Stimulated activated CD8-positive, alpha-beta memory T cell treated with anti-CD3 and anti-CD28 coated beads, Interleukin-7, amount 100 ng/mL, for 1 hour (primary cell): ENCODE measurements around the gene RYR2.

ENCODE experiments used
- DNase-seq, 2 donors: peaks; one replicate each; pipeline ENCODE4 v3.0.0-alpha.2; 2020; ENCODE audit warnings: low read depth in 2 of 2

The RYR2 gene

DNA sequence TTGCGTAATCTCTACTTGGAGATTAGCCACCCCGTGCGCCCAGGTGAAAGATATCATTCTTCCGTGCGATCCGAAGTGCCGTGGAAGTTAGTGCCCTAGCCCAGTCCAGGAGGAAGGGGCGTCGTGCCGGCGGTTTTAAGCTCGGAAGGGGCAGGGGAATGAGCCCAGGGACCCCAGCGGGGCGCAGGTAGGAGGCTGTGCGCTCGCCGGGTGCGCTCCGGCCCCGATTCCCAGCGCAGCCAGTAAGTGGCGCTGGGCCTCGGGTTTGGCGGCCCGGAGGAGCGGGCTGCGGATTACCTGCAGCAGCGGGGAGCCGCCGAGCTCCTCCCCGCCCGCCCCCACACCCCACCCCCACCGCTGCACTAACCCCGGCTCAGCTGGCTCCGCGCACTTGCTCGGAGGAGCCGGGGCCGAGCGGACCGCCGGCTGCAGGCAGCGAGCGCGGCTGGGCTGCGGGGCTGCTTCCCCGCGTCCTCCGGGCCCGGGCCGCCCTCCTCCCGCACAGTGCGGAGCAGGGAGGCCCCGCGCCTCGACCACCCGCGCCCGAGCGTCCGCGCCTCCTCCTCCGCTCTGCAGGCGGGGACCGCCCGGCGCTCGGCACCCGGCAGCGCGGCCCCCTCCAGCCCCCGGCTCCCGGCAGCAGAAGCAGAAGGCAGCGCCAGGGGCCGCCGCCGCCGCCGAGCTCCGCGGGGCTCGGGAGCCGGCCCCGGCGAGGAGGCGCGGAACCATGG lies at the start of gene RYR2:
TSS of gene RYR2 (plus strand) at position 390 of the 731 bp plus-strand sequence. CDS start at position 728, 338 bp downstream.
- no peak for DNase-seq

DNA sequence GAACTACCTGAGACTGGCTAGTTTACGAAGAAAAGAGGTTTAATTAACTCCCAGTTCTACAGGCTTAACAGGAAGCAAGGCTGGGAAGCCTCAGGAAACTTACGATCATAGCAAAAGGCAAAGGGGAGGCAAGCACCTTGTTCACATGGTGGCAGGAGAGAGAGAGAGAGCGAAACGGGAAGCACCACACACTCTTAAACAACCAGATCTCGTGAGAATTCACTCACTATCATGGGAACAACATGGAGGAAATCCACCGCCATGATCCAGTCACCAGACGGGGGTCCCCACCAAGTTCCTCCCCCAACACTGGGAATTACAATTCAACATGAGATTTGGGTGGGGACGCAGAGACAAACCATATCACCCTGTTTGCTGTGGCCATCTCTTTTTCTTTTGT lies 49.5 kb upstream of the RYR2 start:
- no peak for DNase-seq

DNA sequence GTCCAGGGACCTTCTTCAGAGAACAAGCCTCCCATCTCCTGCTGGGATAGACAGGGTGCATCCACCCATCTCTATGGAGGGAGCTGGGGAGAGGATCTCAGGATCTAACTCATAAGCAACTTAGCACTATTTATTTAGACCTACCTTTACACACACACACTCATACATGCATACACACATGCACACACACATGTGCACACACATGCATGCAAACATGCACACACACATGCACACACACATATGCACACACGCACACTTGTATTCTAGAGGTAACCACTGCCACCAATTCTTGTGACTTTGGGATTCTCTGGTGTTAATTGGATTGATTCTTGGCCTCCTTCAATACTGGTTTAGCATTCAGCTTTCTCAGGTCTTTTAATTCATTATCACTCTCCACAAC lies 47.5 kb upstream of the RYR2 start:
- no peak for DNase-seq

DNA sequence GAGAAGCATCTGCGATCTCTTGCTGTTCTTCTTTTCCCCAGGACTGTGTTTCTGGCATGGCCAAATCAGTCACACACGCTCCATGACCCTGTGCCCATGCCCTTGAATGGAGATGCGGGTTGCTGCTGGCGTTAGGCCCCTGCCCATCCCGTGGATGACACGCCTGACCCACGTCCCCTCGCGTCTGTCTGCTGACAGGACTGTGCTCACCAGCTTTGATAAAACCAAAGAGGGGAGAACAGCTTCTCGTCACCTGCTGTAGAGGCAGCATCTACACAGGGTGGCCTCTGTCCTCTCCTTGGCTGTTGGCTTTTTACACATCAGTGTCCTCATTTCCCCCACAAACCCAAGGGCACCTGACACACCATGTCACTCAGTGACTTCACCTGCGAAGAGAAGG lies 44.6 kb upstream of the RYR2 start:
- DNase-seq: no peak

DNA sequence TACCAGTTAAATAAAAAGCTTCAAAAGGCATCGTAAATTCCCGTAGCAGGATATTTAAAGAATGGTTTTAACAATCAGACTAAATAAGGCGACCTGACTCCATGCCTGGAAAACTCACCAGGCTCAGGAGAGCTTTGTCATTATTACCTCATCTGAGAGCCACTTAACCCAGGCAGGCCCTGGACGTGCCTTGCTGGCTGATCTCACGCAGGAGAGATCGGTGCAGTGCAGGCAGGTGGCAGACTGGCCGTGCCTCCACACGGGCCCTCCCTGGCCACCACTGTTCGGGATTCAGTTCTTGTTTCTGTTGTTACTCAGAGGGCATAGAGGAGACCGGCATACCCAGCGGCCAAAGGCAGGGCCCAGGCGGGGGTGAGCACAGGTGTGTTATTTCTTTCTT lies 44.1 kb upstream of the RYR2 start:
- DNase-seq: no peak

DNA sequence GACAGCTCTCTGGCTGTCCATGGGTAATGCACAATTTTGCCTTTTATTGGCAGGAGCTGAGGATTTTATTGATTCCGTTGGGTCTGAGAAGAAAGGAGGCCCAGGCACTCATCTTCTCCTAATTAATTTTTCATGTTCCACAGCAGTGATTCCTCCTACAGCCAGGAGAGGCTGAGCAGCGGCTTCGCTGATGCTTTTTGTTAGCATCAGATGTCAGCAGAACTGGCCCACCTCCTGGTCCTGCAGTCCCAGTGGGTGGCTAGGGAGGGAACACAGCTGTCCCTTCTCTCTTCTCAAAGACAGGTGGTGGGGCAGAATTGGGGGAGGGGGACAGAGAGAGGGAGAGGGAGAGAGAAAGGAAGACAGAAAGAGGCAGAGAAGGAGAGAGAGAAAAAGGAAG lies 43.4 kb upstream of the RYR2 start:
- no peak for DNase-seq

DNA sequence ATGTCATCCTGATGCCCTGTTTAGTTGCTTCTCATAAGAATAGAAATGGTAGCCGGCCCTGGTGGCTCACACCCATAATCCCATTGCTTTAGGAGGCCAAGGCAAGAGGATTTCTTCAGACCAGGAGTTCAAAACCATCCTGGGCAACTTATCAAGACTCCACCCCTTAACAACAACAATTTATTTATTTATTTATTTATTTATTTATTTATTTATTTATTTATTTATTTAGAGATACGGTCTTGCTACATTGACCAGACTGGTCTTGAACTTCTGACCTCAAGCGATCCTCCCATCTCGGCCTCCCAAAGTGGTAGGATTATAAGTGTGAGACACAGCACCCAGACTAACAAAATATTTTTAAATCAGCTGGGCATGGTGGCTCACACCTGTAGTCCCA lies 41.8 kb upstream of the RYR2 start:
- no peak for DNase-seq

DNA sequence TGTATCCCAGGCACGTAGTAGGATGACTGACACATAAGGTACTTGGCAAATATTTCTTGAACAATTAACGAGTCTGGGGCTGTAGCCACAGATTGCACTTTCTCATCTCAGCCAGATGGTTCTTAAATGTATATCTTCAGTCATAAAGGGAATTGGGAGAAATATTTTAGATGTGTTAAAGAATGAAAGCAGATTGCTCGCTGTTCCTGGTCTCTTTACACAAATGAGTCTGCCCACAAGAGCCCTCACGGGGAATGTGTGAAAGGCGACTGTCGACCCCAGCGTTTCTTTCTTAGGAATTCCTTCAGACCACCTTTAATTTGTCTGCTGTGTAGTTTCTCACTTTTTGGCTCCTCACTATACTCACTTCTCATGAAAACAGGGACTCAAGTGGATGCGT lies 38.5 kb upstream of the RYR2 start:
- DNase-seq: no peak

DNA sequence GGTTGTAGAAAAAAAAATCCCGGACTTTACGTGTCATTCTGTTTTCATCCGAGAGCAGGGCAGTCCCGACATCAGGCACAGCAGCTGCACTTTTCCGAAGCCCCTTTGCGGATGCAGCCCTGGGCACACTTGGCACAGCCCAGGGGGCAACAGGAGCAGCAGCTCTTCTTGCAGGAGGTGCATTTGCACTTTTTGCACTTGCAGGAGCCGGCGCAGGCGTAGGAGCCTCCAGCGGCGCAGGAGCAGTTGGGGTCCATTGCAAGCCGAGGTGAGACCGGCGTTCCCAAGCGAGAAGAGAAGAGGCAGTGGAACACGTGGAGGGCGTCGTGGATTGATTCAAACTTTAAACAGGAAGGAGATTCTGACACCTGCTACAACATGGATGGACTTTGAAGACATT lies 37.9 kb upstream of the RYR2 start, which contains the start of gene MT1HL1:
TSS of gene MT1HL1 (minus strand) at position 326 of the 400 bp plus-strand sequence. CDS start at position 257, 69 bp downstream.
- no peak for DNase-seq

DNA sequence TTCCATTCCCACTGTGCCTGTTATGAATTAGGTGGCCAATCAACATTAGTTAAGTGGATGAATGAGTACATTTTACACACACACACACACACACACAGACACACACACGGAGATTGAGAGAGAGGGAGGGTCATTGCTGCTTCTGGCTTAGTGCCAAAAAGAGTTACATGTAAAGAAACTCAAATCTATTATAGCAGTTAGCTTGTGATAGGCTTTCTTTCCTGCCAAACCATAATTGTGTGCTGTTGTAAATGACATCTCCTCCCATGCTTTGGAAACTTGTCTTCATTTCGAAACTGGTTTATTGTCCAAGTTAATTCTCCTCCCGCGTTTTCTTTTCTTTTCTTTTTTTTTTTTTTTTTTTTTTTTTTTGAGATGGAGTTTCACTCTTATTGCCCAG lies 36.3 kb upstream of the RYR2 start:
- DNase-seq: no peak

DNA sequence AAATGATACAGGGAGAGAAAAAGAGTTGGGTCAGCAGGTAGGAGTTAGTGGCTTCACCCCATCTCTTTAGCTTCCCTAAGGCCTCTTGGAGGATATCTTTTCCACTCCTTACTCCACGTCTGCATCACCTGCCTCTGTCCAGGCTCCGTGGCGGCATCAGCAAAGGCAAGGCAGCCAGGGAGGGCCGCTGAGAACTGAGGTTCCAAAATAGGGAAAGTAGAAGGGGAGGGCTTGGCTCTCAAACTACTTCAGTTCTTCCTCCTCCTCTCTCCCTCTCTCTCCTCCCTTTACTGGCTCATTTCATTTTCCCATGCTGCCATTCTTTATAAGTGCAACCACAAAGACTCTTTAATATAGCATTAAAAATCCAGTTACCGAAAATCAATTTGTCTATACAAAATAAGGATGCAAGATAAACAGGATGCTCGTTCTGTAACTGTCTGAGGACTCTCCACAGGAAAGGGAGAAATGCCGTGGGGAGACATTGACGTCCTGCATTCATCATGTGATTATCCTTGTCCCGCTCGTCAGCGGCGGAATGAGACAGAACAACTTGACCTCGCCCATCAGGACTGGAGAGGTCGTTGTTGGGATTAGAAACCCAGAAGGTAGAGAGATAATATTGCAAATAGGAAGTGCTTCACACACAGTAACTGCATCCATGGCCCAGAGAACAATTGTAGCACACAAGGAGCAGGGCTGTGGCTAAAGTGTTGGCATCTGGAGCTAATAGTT lies 34.7 kb upstream of the RYR2 start:
- no peak for DNase-seq

DNA sequence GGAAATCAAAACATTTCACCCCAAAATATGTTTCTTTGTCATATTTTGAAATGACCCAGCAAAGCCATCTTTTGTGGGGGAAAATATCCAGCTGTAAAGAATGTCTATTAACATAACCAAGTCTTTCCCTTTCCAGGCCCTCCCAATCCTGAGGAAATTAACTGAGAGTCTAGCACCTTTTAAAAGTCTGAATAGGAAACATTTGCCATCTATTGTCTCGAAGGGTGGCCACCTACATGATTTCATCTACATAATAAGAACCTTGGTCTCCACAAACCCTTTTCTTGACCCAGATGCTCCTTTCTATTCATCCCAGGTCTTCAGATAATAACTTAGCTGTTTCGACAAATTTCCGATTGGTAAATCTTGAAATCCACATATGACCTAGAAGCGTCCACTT lies 32.4 kb upstream of the RYR2 start:
- no peak for DNase-seq

DNA sequence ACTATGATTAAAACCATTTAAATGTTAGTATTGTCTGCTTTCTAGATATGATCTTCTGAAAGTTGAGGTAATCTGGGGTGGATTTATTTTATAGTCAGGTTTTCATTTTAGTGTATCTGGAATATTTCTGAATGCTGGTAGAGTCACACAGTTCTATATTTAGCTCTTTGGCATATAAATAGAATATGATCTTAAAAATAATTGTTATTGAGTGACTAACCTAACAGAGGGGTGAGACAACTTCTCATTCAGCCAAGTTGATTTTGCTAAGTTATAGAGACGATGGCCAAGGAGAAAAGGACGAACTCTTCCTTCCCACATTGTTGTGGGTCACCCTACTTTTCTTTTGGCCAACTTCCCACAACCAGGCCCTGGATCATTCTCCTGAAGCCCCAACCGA lies 30.6 kb upstream of the RYR2 start:
- DNase-seq: no peak

DNA sequence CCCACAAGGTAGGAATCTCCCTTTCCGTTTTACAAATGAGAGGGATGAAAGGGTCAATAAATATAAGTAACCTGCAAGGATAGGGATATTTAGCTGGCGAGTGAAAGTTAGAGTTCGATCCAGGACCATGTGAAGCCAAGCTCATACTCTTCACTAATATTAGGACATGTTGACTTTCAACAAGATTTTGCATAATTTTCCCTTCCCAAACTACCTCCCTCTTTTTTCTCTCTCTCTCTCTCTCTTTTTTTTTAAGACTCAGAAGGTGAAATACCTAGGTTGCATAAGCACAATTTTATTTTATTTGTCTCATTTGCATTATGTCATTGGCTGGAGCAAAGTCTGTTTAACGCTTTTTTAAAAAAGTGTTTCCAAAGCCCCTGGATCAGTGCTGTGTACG lies 29.6 kb upstream of the RYR2 start:
- DNase-seq: no peak

DNA sequence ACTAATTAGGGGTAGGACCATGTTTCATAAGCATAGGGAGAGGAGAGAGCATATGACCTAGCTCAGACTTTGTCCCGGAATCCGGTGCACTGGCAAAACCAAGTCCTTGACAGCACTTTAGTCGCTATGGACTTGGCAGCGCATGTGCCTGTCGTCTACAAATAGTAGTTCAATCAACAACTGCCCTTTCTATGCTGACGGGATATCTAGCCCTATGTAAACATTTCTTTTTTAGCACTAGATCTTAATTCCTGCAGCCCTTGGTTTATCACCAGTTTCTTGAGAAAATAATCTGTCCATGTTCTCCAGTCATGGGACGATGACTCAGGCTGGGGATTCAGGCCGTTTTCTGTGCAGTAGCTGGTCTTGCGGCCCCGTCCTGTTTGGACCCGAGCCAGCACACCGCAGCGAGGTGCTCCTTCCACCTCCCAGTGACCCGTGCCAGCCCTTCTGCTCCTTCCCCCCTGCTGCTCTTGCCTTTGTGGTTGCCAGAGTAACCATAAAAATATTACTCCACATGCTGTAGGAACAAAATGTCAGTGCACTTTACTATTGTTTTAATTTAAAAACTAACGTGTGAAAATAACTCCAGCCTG lies 29.1 kb upstream of the RYR2 start:
- DNase-seq: no peak

DNA sequence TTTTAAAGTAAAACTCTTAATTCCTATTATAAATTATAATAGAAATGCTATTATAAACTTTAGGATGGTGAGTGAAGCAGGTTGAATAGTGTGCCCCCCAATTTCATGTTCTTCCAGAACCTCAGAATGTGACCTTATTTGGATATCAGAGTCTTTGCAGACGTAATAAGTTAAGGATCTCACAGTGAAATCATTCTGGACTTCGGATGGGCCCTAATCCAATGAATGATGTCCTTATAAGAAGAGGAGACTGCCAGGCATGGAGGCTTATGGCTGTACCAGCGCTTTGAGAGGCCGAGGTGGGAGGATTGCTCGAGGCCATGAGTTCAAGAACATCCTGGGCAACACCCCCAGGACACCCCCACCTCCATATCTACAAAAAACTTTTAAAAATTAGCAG lies 28.4 kb upstream of the RYR2 start:
- no peak for DNase-seq

DNA sequence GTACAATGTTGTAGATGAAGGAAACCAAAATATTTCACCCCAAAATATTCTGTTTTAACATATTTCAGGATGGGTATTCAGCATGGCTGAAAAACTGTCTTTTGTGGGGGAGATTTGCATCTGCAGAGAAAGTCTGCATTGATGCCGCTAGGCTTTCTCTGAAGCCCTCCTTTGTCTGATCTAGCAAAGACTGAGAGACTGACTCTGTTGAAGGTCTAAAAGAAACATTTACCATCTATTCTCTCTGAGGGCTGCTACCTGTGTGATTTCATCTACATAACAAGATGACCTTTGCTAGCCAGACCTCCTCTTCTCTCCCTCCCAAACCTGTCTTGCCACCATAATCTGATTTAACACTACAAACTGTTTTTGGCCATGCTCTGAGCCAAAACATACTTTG lies 25.4 kb upstream of the RYR2 start:
- no peak for DNase-seq

DNA sequence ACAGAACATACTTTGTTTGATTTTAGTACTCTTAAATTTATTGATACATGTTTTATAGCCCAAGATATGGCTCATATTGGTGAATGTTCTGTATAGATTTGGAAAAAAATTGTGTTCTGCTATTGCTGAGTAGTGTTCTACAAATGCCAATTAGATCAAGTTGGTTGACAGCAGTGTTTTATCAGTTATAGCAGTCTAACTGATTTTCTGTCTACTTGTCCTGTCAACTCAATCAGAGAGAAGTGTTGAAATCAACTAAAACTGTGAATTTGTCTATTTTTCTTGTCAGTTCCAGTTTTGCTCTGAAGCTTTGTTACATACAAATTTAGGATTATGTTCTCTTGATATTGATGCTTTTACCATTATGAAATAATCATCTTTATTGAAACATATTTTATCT lies 23.1 kb upstream of the RYR2 start:
- no peak for DNase-seq

DNA sequence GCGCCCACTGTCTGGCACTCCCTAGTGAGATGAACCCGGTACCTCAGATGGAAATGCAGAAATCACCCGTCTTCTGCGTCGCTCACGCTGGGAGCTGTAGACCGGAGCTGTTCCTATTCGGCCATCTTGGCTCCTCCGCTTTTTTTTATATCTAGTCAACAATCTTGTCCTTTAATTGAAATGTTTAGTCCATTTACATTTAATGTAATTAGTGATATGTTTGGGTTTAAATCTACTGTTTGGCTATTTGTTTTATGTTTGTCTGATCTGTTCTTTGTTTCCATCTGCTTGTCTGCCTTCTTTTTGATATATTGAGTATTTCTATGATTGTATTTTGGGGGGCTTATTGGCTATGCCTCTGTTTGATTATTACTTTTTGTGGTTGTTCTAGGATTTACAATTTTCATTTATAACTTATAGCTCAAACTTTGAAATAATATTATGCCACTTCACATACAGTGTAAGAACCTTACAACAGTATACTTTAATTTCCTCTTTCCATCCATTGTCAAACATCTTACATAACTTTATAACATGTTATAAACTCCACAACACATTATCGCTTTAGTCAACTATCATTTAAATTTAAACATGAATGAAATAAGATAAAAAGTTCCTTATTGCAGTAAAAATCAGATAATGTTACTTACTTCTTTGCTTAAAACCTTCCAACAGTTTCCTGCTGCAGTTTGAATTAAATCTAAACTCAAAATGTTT lies 16.5 kb upstream of the RYR2 start:
- DNase-seq: no peak

DNA sequence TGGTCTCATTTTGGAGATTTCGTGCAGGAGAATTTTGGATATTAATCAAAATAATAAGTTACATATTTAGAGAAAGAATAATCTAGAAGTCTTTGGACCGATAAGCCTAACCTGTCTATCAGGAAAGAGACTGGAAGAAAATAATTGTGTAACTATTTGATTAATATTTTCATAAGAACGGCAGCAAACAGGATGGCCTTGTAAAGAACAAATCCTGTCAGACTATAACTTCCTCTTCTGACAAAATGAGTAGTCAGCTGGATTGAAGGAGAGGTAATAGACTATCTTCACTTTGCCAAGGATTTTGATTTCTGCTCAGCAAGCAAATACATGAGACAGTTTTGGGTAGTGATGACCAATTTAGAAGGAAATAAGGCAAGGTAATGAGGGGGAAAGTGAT lies 12.7 kb upstream of the RYR2 start:
- no peak for DNase-seq

DNA sequence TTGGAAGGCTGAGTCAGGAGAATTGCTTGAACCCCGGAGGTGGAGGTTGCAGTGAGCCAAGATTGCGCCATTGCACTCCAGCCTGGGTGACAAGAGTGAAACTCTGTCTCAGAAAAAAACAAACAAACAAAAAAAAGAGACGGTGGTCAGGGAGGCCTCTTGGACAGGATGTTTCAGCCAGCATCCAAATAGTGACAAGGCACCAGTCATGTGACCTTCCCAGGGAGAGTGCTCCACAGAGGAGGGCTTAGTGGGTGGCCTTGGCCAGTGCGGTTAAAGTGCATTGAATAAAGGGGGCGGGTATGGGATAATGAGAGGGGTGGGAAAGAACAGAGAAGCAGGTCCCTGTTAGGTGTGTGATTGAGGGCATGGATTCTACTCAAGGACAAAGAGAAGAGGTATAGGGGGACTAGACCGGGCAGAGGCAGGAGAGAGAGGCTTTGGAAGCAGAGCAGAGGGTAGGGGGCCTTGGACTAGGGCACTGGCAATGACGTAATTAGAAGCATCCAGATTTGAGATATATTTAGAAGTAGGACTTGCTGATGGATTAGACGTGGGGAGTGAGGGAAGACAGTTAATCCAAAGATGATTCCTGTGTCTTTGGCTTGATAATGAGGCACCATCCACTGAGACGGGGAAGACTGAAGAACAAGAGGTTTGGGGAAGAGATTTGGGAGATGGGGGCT lies 12.0 kb upstream of the RYR2 start:
- no peak for DNase-seq

DNA sequence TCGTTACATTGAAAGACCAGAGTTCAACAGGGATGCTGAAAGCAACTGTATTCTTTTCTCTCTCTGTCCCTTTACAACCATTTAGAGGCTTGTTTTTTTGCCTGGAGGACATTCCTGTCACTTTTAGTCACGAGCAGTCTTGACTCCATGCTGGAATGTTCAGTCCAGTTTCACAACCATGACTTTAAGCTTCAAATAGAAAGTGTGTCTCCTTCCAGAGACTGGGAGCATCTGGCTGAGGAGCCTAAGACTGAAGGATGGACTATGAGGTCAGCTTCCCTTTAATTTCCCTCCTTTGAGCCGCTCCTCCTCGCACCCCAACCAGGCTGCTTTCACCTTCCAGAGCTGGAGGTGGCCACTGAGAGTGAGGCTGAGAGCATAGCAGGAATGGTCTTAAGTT lies 10.5 kb upstream of the RYR2 start:
- no peak for DNase-seq
